K562 (cell line): ENCODE measurements around the gene NOD2.

ENCODE experiments used
- ARHGAP35 ChIP-seq: fragments of 450-650 bp; IDR thresholded peaks from 2 replicates; pipeline ENCODE4 v1.6.1; 2018; ENCODE audit not compliant: partially characterized antibody
- CBX5 ChIP-seq: IDR thresholded peaks from 2 replicates; pipeline ENCODE4 v1.6.1; 2014; ENCODE audit warnings: low read depth, borderline replicate concordance
- ELF4 ChIP-seq: fragments of 450-650 bp; formaldehyde crosslinking; IDR thresholded peaks from 2 replicates; pipeline ENCODE4 v1.4.0; 2022; ENCODE audit warnings: missing genetic modification characterization
- EP300 ChIP-seq: IDR thresholded peaks from 2 replicates; pipeline ENCODE4 v1.6.1; 2012; ENCODE audit warnings: low read length, improper control_type of control experiment
- FOS ChIP-seq: IDR thresholded peaks from 3 replicates; pipeline ENCODE4 v1.6.1; 2011; ENCODE audit not compliant: insufficient read length; ENCODE audit errors: extremely low read depth
- FOXK1 ChIP-seq: sonication (generic); formaldehyde crosslinking; IDR thresholded peaks from 2 replicates; pipeline ENCODE4 v1.8.0; 2022; ENCODE audit warnings: missing genetic modification reagents, mild to moderate bottlenecking, borderline replicate concordance
- NFYB ChIP-seq: IDR thresholded peaks from 2 replicates; pipeline ENCODE4 v1.6.1; 2011; ENCODE audit warnings: mild to moderate bottlenecking, moderate library complexity; ENCODE audit not compliant: insufficient read length; ENCODE audit errors: extremely low read depth
- POLR2A ChIP-seq: fragments of 450-650 bp; conservative IDR thresholded peaks from 2 replicates; pipeline ENCODE4 v1.6.1; 2016
- RNF2 ChIP-seq: sonication (generic); IDR thresholded peaks from 2 replicates; pipeline ENCODE4 v1.6.1; 2016
- ZNF583 ChIP-seq: fragments of 250-450 bp; sonication (Bioruptor Pico); IDR thresholded peaks from 2 replicates; pipeline ENCODE4 v1.4.0; 2020
- TF ChIP-seq, protein P1 (sequence below): fragments of 450-650 bp; IDR thresholded peaks from 2 replicates; pipeline ENCODE4 v1.6.1; 2016; ENCODE audit warnings: mild to moderate bottlenecking

DNA sequence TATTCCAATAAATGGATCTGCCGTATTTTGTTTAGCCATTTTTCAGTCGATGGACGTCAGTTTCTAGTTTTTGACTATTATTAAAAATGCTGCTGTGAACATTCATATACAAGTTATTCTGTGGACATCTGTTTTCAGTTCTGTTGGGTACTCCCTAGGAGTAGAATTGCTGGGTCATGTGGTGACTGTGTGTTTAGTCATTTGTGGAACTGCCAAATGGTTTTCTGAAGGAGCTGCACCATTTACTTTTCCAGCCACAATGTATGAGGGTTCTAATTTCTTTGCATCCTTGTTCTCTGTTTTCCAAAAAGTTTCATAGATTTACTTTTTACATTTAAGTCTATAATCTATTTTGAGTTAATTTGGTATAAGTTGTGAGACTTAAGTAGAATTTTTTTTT, 78.0 kb downstream of the NOD2 start:
- TF ChIP-seq CBX5 (no peak), NFYB (no peak), POLR2A (no peak), FOS (no peak), ELF4 (CRISPR knock-in tag) (no peak), EP300 (no peak), RNF2 (no peak), ARHGAP35 (no peak), ZNF583 (no peak), FOXK1 (CRISPR knock-in tag) (no peak)
- TF ChIP-seq, protein P1, sequence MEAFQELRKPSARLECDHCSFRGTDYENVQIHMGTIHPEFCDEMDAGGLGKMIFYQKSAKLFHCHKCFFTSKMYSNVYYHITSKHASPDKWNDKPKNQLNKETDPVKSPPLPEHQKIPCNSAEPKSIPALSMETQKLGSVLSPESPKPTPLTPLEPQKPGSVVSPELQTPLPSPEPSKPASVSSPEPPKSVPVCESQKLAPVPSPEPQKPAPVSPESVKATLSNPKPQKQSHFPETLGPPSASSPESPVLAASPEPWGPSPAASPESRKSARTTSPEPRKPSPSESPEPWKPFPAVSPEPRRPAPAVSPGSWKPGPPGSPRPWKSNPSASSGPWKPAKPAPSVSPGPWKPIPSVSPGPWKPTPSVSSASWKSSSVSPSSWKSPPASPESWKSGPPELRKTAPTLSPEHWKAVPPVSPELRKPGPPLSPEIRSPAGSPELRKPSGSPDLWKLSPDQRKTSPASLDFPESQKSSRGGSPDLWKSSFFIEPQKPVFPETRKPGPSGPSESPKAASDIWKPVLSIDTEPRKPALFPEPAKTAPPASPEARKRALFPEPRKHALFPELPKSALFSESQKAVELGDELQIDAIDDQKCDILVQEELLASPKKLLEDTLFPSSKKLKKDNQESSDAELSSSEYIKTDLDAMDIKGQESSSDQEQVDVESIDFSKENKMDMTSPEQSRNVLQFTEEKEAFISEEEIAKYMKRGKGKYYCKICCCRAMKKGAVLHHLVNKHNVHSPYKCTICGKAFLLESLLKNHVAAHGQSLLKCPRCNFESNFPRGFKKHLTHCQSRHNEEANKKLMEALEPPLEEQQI = no peak
